ENCODE data around the gene FLRT2.

DNA sequence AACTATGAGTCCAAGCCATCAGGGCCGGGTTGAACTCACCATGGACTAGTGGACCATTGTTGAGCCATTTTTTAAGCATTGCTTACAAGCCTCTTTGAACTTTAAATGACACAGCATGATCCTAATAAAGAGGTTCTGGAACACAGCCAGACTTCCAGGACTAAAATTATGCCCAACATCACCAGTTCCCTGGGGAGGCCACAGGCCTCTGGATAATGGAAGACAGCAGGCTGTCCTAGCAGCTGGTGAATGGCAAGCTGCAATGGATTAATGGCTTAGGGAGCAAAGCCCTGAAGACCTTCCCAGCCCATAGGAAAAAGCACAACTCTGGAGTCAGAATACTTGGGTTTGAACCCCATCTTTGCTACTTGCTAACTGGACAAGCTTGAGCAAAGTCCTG, 71.3 kb downstream of the FLRT2 start:
- TF ChIP-seq POLR2A (IDR thresholded peaks at IDR 0.05), result no peak
- TF ChIP-seq, protein P1, sequence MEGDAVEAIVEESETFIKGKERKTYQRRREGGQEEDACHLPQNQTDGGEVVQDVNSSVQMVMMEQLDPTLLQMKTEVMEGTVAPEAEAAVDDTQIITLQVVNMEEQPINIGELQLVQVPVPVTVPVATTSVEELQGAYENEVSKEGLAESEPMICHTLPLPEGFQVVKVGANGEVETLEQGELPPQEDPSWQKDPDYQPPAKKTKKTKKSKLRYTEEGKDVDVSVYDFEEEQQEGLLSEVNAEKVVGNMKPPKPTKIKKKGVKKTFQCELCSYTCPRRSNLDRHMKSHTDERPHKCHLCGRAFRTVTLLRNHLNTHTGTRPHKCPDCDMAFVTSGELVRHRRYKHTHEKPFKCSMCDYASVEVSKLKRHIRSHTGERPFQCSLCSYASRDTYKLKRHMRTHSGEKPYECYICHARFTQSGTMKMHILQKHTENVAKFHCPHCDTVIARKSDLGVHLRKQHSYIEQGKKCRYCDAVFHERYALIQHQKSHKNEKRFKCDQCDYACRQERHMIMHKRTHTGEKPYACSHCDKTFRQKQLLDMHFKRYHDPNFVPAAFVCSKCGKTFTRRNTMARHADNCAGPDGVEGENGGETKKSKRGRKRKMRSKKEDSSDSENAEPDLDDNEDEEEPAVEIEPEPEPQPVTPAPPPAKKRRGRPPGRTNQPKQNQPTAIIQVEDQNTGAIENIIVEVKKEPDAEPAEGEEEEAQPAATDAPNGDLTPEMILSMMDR (IDR thresholded peaks at IDR 0.05), result no peak
